ENCODE data around the gene OIP5. TPM values are rescaled to one million over a fixed set of nuclear protein-coding genes. Genes with fewer than 3 reads are reported as not detected.
A peak's percentile ranks its signal among the peaks of the same experiment; 100 is the strongest.

OIP5 gene
- total and polyA plus RNA-seq, 2 of the 13 experiments (the other 11 are each of a cell fraction or from before 2014, with no cell fraction given): 10.7 to 38.0 TPM

GRCh38 chr15:41283653-41284426 is 48.6 kb downstream of the OIP5 start (continued):
- TF ChIP-seq MED1 (CRISPR knock-in tag; IDR thresholded peaks at IDR 0.05) (peak; percentile 70), TAF1 (CRISPR knock-in tag; IDR thresholded peaks at IDR 0.05) (peak; percentile 99), AGO1 (IDR thresholded peaks at IDR 0.05; ENCODE audit: low read depth, low read length, poor library complexity, severe bottlenecking) (peak; percentile 65), MEF2D (CRISPR knock-in tag; IDR thresholded peaks at IDR 0.05) (peak; percentile 59), ZBTB40 (IDR thresholded peaks at IDR 0.05) (no peak), ZBTB40 (CRISPR knock-in tag; IDR thresholded peaks at IDR 0.05) (0 out of 2 replicates have a peak, but pooled peaks have one; percentile 32), KMT2A (CRISPR knock-in tag; IDR thresholded peaks at IDR 0.05) (peak; percentile 86; the same call in 1 of the 2 replicates), ZNF543 (CRISPR knock-in tag; IDR thresholded peaks at IDR 0.05) (0 out of 2 replicates have a peak, but pooled peaks have one; percentile 43), ZNF703 (CRISPR knock-in tag; IDR thresholded peaks at IDR 0.05; ENCODE audit: borderline replicate concordance) (0 out of 2 replicates have a peak, but pooled peaks have one; percentile 51), NCOA2 (CRISPR knock-in tag; IDR thresholded peaks at IDR 0.05) (no peak), GABPB1 (CRISPR knock-in tag; IDR thresholded peaks at IDR 0.05) (peak; percentile 76; the same call in 1 of the 2 replicates), ZNF234 (CRISPR knock-in tag; conservative IDR thresholded peaks at IDR 0.05) (no peak), NCOR1 (IDR thresholded peaks at IDR 0.05; ENCODE audit: borderline replicate concordance, low read length) (no peak), FOXP1 (IDR thresholded peaks at IDR 0.05) (no peak), FOXP1 (CRISPR knock-in tag; IDR thresholded peaks at IDR 0.05) (no peak), ZNF446 (CRISPR knock-in tag; IDR thresholded peaks at IDR 0.05) (no peak), ZNF710 (CRISPR knock-in tag; IDR thresholded peaks at IDR 0.05; ENCODE audit: borderline replicate concordance) (peak; percentile 54; the same call in 1 of the 2 replicates), ZFX (CRISPR knock-in tag; IDR thresholded peaks at IDR 0.05; ENCODE audit: low read depth) (peak; percentile 93), MTA1 (CRISPR knock-in tag; IDR thresholded peaks at IDR 0.05; ENCODE audit: borderline replicate concordance) (0 out of 2 replicates have a peak, but pooled peaks have one; percentile 14), ZNF644 (CRISPR knock-in tag; IDR thresholded peaks at IDR 0.05; ENCODE audit: low read depth) (no peak)
